ENCODE measurements around the gene EPS8L2. TPM values are rescaled to one million over a fixed set of nuclear protein-coding genes. Genes with fewer than 3 reads are reported as not detected.

EPS8L2 gene
- total RNA-seq, 2 donors from 2014 or later: 4.7 to 7.5 TPM

DNA sequence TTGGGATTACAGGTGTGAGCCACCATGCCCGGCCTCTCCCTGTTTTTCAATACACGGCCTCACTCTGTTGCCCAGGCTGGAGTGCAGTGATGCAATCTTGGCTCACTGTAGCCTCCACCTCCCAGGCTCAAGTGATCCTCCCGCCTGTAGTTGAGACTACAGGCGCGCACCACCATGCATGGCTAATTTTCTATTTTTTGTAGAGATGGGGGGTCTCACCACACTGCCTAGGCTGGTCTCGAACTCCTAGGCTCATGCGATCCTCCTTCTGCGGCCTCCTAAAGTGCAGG lies 59.7 kb downstream of the EPS8L2 start:
- Histone ChIP-seq H3K27me3 (no peaks in the 10 kb centered on the region), H3K4me3 (no peak overlapping the region), H3K36me3 (peaks cover 52% of the 10 kb centered on the region), H3K4me1 (no peaks in the 10 kb centered on the region), H3K9me3 (no peaks in the 10 kb centered on the region), H3K27ac (no peak overlapping the region)
- TF ChIP-seq, protein P1, sequence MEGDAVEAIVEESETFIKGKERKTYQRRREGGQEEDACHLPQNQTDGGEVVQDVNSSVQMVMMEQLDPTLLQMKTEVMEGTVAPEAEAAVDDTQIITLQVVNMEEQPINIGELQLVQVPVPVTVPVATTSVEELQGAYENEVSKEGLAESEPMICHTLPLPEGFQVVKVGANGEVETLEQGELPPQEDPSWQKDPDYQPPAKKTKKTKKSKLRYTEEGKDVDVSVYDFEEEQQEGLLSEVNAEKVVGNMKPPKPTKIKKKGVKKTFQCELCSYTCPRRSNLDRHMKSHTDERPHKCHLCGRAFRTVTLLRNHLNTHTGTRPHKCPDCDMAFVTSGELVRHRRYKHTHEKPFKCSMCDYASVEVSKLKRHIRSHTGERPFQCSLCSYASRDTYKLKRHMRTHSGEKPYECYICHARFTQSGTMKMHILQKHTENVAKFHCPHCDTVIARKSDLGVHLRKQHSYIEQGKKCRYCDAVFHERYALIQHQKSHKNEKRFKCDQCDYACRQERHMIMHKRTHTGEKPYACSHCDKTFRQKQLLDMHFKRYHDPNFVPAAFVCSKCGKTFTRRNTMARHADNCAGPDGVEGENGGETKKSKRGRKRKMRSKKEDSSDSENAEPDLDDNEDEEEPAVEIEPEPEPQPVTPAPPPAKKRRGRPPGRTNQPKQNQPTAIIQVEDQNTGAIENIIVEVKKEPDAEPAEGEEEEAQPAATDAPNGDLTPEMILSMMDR (IDR thresholded peaks at IDR 0.05): no peak
- DNase-seq (ENCODE audit: low spot score): no peak

DNA sequence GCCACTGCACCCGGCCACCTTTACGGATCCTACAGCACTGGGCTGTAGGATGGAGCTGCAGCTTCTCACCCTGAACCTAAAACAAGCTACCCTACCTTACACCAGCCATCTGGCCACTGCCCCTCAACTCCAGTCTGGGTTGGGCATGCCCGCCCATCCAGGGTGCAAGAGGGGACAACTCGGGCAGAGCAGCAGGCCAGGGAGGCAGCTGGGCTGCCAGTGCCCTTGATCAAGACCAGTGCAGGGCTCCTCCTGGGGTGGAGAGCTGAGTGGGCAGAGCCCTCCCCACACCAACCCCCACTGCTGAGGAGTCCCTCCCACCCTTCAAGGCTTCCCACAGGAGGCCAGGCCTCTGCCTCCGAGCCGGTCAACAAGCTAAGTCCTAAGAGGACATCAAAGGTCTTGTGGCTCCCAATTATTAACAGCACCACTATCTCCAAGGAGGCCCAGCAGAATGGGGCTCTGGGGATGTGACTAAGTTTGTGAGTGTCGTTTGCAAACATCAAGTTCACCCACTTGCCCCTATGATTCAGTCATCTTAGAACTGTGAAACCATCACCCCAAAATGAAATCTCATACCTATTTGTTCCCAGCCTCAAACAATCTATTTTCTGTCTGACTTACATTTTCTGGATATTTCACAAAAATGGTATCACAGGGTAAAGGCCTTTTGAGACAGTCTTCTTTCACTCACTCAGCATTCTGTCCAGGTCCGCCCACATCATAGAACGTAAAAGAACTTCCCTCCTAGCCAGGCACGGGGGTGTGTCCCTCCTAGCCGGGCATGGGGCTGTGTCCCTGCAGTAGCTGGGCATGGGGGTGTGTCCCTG lies 60.3 kb downstream of the EPS8L2 start:
- Histone ChIP-seq H3K4me3 (no peak overlapping the region), H3K36me3 (peaks cover 52% of the 10 kb centered on the region), H3K4me1 (no peaks in the 10 kb centered on the region), H3K27me3 (no peaks in the 10 kb centered on the region), H3K9me3 (no peaks in the 10 kb centered on the region), H3K27ac (no peak overlapping the region)
- DNase-seq (ENCODE audit: low spot score): no peak
- TF ChIP-seq, protein P1 (IDR thresholded peaks at IDR 0.05): no peak

DNA sequence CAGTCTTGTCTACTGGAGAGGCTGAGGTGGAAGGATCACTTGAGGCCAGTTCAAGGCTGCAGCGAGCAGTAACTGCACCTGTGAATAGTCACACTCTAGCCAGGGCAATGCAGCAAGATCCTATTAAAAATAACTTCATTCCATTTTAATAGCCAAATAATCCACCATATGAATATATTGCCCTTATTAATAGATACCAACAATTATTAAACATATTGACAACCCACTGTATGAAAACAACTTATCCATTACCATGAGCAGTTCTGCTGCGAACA lies 60.8 kb downstream of the EPS8L2 start:
- Histone ChIP-seq H3K27me3 (no peaks in the 10 kb centered on the region), H3K36me3 (peaks cover 52% of the 10 kb centered on the region), H3K4me3 (no peak overlapping the region), H3K9me3 (no peaks in the 10 kb centered on the region), H3K4me1 (no peaks in the 10 kb centered on the region), H3K27ac (no peak overlapping the region)
- no peak for DNase-seq (ENCODE audit: low spot score)
- TF ChIP-seq, protein P1 (IDR thresholded peaks at IDR 0.05): no peak

DNA sequence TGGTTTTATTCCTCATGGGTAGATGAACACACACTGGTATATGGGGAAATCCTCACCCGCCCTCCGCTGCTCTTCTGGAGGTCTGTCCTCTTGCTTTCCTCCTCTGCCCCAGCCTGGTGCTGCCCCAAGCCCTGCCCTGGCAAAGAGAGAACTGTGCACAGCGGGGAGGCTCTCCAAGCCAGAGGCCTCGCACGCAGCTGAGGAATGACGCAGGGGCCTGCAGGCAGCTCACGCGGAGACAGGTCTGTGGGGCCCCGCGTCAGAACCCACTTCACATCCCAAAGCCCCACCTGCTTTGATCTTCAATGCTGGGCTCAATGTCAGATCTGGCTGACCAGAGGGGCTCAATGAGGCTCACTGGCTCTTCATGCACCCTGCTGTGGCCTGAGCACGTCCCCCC lies 61.2 kb downstream of the EPS8L2 start:
- Histone ChIP-seq H3K4me3 (no peak overlapping the region), H3K27ac (no peak overlapping the region), H3K9me3 (no peaks in the 10 kb centered on the region), H3K36me3 (peaks cover 51% of the 10 kb centered on the region), H3K4me1 (no peaks in the 10 kb centered on the region), H3K27me3 (no peaks in the 10 kb centered on the region)
- no peak for DNase-seq (ENCODE audit: low spot score)
- TF ChIP-seq, protein P1 (IDR thresholded peaks at IDR 0.05): no peak

DNA sequence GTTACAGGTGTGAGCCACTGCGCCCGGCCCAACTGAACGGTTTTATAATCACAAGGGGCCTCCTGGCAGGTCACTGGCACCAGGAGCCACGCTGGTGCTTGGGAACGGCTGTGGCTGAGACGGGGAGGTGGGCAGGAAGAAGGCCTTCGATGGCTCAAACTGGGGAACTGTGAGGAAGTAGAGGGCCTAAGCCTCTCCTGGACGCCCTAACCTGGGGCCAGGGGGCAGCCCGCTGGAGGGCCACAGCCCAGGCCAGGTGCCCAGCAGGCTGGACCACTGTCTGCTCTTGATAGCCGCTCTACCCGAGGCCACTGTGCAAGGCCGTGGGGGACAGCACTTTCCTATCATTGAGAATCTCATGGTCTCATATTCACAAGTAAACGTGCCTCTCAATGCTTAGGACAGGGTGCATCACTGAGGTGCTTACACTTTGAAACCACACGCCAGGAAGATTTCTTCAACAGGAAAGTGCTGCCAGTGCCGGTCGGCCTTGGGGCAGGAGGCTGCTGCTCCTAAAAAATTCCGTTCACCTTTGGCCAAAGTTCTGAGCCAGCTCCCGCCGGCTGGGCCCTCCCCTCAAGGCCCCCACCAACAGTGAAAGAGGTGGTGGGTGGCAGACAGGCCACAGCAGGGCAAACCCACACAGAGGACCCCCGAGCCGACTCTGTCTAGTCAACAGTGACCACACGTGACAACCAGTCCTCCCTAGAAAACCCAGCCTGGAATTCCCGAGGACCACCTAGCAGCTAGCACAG lies 64.0 kb downstream of the EPS8L2 start:
- no peaks in the 10 kb centered on the region for H3K27me3 ChIP-seq
- H3K27ac ChIP-seq: no peak overlapping the region
- H3K36me3 ChIP-seq: peaks cover 38% of the 10 kb centered on the region
- TF ChIP-seq, protein P1 (IDR thresholded peaks at IDR 0.05): no peak
- DNase-seq (ENCODE audit: low spot score): no peak
- H3K9me3 ChIP-seq: no peaks in the 10 kb centered on the region
- H3K4me3 ChIP-seq: no peak overlapping the region
- peaks cover 0 to 3% of the 10 kb centered on the region in 2 donors for H3K4me1 ChIP-seq
